ENCODE results near the gene PRSS2. TPM values are rescaled to one million over a fixed set of nuclear protein-coding genes. Genes with fewer than 3 reads are reported as not detected.
"Not testable (repeated sequence)": the region's sequence is repeated elsewhere in the genome, so short reads cannot be mapped to it uniquely, and the experiment has no call there.

PRSS2 gene
- total RNA-seq, 1 donor from 2014 or later, result not detected

- Histone ChIP-seq H3K27me3 (ENCODE audit: low read depth) (no peaks in the 10 kb centered on the region), H3K4me1 (no peaks in the 10 kb centered on the region), H3K36me3 (no peaks in the 10 kb centered on the region), H3K4me3 (no peak overlapping the region), H3K27ac (no peak overlapping the region), H3K9me3 (no peaks in the 10 kb centered on the region)
- TF ChIP-seq, protein P1, sequence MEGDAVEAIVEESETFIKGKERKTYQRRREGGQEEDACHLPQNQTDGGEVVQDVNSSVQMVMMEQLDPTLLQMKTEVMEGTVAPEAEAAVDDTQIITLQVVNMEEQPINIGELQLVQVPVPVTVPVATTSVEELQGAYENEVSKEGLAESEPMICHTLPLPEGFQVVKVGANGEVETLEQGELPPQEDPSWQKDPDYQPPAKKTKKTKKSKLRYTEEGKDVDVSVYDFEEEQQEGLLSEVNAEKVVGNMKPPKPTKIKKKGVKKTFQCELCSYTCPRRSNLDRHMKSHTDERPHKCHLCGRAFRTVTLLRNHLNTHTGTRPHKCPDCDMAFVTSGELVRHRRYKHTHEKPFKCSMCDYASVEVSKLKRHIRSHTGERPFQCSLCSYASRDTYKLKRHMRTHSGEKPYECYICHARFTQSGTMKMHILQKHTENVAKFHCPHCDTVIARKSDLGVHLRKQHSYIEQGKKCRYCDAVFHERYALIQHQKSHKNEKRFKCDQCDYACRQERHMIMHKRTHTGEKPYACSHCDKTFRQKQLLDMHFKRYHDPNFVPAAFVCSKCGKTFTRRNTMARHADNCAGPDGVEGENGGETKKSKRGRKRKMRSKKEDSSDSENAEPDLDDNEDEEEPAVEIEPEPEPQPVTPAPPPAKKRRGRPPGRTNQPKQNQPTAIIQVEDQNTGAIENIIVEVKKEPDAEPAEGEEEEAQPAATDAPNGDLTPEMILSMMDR (IDR thresholded peaks at IDR 0.05), result no peak
- DNase-seq, result no peak
- no peak for ATAC-seq
- intact Hi-C loops (cut with DNase I), result no loop called here
Observed at GRCh38 chr7:142767451-142767850, 3.3 kb upstream of the PRSS2 start.

DNA sequence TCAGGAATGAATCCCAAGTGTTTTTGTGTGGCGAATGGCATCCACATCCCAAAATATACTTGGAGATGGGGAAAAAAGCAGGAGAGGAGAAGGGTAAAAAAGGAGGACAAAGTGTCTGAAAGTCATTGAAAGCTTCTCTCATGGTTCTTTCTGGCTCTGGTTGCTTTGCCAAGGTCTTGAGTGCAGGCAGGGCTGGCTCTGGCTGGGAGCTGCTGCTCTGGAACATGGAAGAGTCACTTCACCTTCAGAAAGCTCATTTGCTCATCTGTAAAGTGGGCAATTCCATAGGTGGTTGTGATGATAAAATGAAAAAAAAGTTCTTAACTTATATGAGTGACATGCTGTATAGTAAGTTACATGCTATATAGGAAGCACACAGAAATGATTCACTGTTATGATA is 2.9 kb upstream of the PRSS2 start:
- no peak overlapping the region for H3K27ac ChIP-seq
- TF ChIP-seq, protein P1 (IDR thresholded peaks at IDR 0.05), result no peak
- H3K27me3 ChIP-seq (ENCODE audit: low read depth), result no peaks in the 10 kb centered on the region
- H3K9me3 ChIP-seq, result no peaks in the 10 kb centered on the region
- no peak for DNase-seq
- no peak for ATAC-seq
- no peak overlapping the region for H3K4me3 ChIP-seq
- no peaks in the 10 kb centered on the region for H3K36me3 ChIP-seq
- intact Hi-C loops (cut with DNase I), result no loop called here
- no peaks in the 10 kb centered on the region for H3K4me1 ChIP-seq

GRCh38 chr7:142768885-142769284 is 1.9 kb upstream of the PRSS2 start:
- intact Hi-C loops (cut with DNase I); H3K27me3 ChIP-seq (ENCODE audit: low read depth); H3K9me3 ChIP-seq; H3K36me3 ChIP-seq; H3K4me3 ChIP-seq; H3K27ac ChIP-seq; ATAC-seq; H3K4me1 ChIP-seq; DNase-seq: not testable (repeated sequence)

GRCh38 chr7:142771353-142771723 is 568 bp downstream of the PRSS2 start:
- H3K27me3 ChIP-seq (ENCODE audit: low read depth), result no peaks in the 10 kb centered on the region
- H3K4me3 ChIP-seq, result no peak overlapping the region
- ATAC-seq (no peak), DNase-seq (no peak)
- TF ChIP-seq, protein P1 (IDR thresholded peaks at IDR 0.05), result no peak
- H3K27ac ChIP-seq, result no peak overlapping the region
- no peaks in the 10 kb centered on the region for H3K9me3 ChIP-seq
- intact Hi-C loops (cut with DNase I), result no loop called here
- no peaks in the 10 kb centered on the region for H3K4me1 ChIP-seq
- no peaks in the 10 kb centered on the region for H3K36me3 ChIP-seq

- no peak overlapping the region for H3K27ac ChIP-seq
- no peaks in the 10 kb centered on the region for H3K4me1 ChIP-seq
- DNase-seq (no peak), ATAC-seq (no peak)
- TF ChIP-seq, protein P1 (IDR thresholded peaks at IDR 0.05), result no peak
- H3K4me3 ChIP-seq, result no peak overlapping the region
- H3K36me3 ChIP-seq, result no peaks in the 10 kb centered on the region
- intact Hi-C loops (cut with DNase I), result no loop called here
- H3K27me3 ChIP-seq (ENCODE audit: low read depth), result no peaks in the 10 kb centered on the region
- no peaks in the 10 kb centered on the region for H3K9me3 ChIP-seq
Observed at GRCh38 chr7:142772051-142772450, 1.3 kb downstream of the PRSS2 start.

GRCh38 chr7:142772673-142773072 is 1.9 kb downstream of the PRSS2 start:
- intact Hi-C loops (cut with DNase I), result no loop called here
- no peaks in the 10 kb centered on the region for H3K27me3 ChIP-seq (ENCODE audit: low read depth)
- no peaks in the 10 kb centered on the region for H3K4me1 ChIP-seq
- DNase-seq (no peak), ATAC-seq (no peak)
- H3K4me3 ChIP-seq, result no peak overlapping the region
- H3K36me3 ChIP-seq, result no peaks in the 10 kb centered on the region
- no peak overlapping the region for H3K27ac ChIP-seq
- TF ChIP-seq, protein P1 (IDR thresholded peaks at IDR 0.05), result no peak
- H3K9me3 ChIP-seq, result no peaks in the 10 kb centered on the region

All from lower lobe of right lung (tissue), 2 donors.